ENCODE measurements around the gene RYR3.
A peak's percentile ranks its signal among the peaks of the same experiment; 100 is the strongest.

Gene RYR3

GRCh38 chr15:33476076-33476475 is 165.3 kb downstream of the RYR3 start:
- peaks cover 18% of the 10 kb centered on the region for H3K27me3 Mint-ChIP-seq
- no peak for DNase-seq
- H3K4me3 Mint-ChIP-seq, result no peak overlapping the region
- ATAC-seq, result no peak
- no peak overlapping the region for H3K27ac Mint-ChIP-seq
- H3K9me3 Mint-ChIP-seq, result no peaks in the 10 kb centered on the region
- no peaks in the 10 kb centered on the region for H3K4me1 Mint-ChIP-seq

- no peak overlapping the region for H3K27ac Mint-ChIP-seq
- ATAC-seq (no peak), DNase-seq (no peak)
- H3K4me3 Mint-ChIP-seq, result no peak overlapping the region
- peaks cover 0 to under 1% of the 10 kb centered on the region in 2 donors for H3K9me3 Mint-ChIP-seq
- H3K27me3 Mint-ChIP-seq, result peaks cover 18% of the 10 kb centered on the region
- H3K4me1 Mint-ChIP-seq, result no peaks in the 10 kb centered on the region
Observed at GRCh38 chr15:33476908-33477307, 166.1 kb downstream of the RYR3 start.

DNA sequence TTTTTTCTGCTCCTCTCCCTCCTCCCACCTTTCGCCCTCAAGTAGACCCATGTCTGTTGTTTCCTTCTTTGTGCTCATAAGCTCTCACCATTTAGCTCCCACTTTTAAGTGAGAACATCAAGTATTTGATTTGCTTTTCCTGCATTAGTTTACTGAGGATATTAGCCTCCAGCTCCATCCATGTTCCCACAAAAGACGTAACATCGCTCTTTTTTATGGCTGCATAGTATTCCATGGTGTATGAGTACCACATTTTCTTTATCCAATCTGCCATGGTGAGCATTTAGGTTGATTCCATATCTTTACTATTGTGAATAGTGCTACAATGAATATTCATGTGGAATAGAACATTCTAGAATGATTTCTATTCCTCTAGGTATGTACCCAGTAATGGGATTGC is 178.6 kb downstream of the RYR3 start:
- H3K4me3 Mint-ChIP-seq, result no peak overlapping the region
- ATAC-seq, result no peak
- H3K4me1 Mint-ChIP-seq, result no peaks in the 10 kb centered on the region
- H3K9me3 Mint-ChIP-seq, result no peaks in the 10 kb centered on the region
- DNase-seq, result no peak
- no peak overlapping the region for H3K27ac Mint-ChIP-seq
- peaks cover 14% of the 10 kb centered on the region for H3K27me3 Mint-ChIP-seq

DNA sequence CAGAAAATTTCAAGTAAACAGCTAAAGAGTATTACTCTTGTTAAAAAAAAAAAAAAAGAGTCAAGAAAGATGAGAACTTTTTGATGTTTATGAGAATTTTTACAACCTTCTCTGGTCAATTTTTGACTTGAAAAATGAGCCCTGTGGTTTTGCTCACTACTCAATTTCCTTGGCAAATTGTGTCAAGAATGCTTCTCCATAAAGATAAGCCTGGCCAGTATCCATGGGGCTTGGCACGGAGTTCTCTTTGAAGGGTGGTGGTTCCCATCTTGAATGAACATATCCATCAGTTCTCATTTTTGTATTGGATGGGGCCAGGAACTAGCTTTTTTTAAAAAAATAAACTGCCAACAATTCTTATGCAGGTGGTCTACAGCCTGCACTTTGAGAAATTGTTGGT is 179.9 kb downstream of the RYR3 start:
- Mint-ChIP-seq H3K4me3 (no peak overlapping the region), H3K27ac (no peak overlapping the region), H3K27me3 (peaks cover 15% of the 10 kb centered on the region), H3K4me1 (no peaks in the 10 kb centered on the region), H3K9me3 (no peaks in the 10 kb centered on the region)
- DNase-seq (no peak), ATAC-seq (no peak)

GRCh38 chr15:33492434-33493052 is 181.8 kb downstream of the RYR3 start:
- no peak for ATAC-seq
- no peak for DNase-seq
- H3K4me3 Mint-ChIP-seq, result no peak overlapping the region
- H3K4me1 Mint-ChIP-seq, result no peaks in the 10 kb centered on the region
- peaks cover 24% of the 10 kb centered on the region for H3K27me3 Mint-ChIP-seq
- H3K9me3 Mint-ChIP-seq, result peaks cover 0 to 4% of the 10 kb centered on the region in 2 donors
- no peak overlapping the region for H3K27ac Mint-ChIP-seq

DNA sequence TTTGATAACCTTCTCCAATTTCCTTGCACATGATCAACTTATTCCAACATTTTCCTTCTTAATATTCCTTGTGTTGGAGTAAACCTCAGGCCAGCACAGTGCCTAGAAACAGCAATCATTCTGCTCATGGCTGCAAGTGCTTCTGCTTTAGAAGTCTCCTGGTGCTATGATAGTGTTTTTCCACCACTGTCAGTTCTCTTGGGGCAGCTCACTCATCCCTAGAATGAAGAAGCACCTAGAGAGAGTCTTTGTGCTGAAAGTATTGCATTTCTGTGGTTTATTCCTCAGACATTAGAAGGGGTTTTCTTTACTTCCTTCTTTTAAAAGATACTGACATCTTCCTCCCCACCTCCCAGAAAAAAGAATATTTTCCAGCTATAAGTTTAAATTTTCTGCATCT is 183.5 kb downstream of the RYR3 start:
- Mint-ChIP-seq H3K9me3 (peaks cover 0 to 4% of the 10 kb centered on the region in 2 donors), H3K27me3 (peaks cover 33% of the 10 kb centered on the region), H3K27ac (no peak overlapping the region), H3K4me3 (no peak overlapping the region), H3K4me1 (no peaks in the 10 kb centered on the region)
- no peak for DNase-seq
- no peak for ATAC-seq

GRCh38 chr15:33500432-33501195 is 189.8 kb downstream of the RYR3 start:
- H3K4me1 Mint-ChIP-seq, result no peaks in the 10 kb centered on the region
- peaks cover 0 to 4% of the 10 kb centered on the region in 2 donors for H3K9me3 Mint-ChIP-seq
- peaks cover 44% of the 10 kb centered on the region for H3K27me3 Mint-ChIP-seq
- DNase-seq (no peak), ATAC-seq (no peak)
- H3K4me3 Mint-ChIP-seq, result no peak overlapping the region
- no peak overlapping the region for H3K27ac Mint-ChIP-seq

DNA sequence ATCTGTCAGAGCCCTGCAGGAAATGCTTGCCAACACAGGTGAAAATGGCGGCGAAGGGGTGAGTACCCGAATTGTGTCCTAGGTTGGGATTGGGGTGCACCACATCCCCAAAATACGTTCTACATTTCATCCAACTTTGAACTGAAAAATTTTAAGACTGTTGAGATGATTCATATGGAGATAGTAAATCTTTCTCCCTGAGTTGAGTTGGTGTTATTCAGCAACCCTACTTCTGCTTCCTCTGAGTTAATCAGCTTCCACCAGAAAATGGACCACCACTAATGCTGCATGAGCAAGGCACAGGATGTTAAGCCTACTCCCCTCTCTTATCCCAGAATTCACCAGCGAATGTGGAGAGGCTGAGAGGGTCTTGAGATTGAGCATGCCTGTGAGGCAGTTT is 192.9 kb downstream of the RYR3 start:
- no peak overlapping the region for H3K27ac Mint-ChIP-seq
- peaks cover 32% of the 10 kb centered on the region for H3K27me3 Mint-ChIP-seq
- H3K4me3 Mint-ChIP-seq, result no peak overlapping the region
- ATAC-seq, result no peak
- no peak for DNase-seq
- no peaks in the 10 kb centered on the region for H3K9me3 Mint-ChIP-seq
- no peaks in the 10 kb centered on the region for H3K4me1 Mint-ChIP-seq

- ATAC-seq (no peak), DNase-seq (no peak)
- H3K4me1 Mint-ChIP-seq, result no peaks in the 10 kb centered on the region
- no peak overlapping the region for H3K27ac Mint-ChIP-seq
- no peaks in the 10 kb centered on the region for H3K9me3 Mint-ChIP-seq
- H3K27me3 Mint-ChIP-seq, result peaks cover 21% of the 10 kb centered on the region
- no peak overlapping the region for H3K4me3 Mint-ChIP-seq
Observed at GRCh38 chr15:33506781-33507296, 196.1 kb downstream of the RYR3 start.

GRCh38 chr15:33508703-33509102 is 197.9 kb downstream of the RYR3 start:
- no peak for DNase-seq
- no peaks in the 10 kb centered on the region for H3K4me1 Mint-ChIP-seq
- no peak for ATAC-seq
- no peak overlapping the region for H3K27ac Mint-ChIP-seq
- peaks cover 27% of the 10 kb centered on the region for H3K27me3 Mint-ChIP-seq
- no peak overlapping the region for H3K4me3 Mint-ChIP-seq
- H3K9me3 Mint-ChIP-seq, result no peaks in the 10 kb centered on the region

- peaks cover 46% of the 10 kb centered on the region for H3K27me3 Mint-ChIP-seq
- no peak overlapping the region for H3K4me3 Mint-ChIP-seq
- DNase-seq (no peak), ATAC-seq (no peak)
- H3K27ac Mint-ChIP-seq, result no peak overlapping the region
- no peaks in the 10 kb centered on the region for H3K4me1 Mint-ChIP-seq
- no peaks in the 10 kb centered on the region for H3K9me3 Mint-ChIP-seq
Observed at GRCh38 chr15:33515121-33515520, 204.4 kb downstream of the RYR3 start.

GRCh38 chr15:33516563-33516962 is 205.8 kb downstream of the RYR3 start:
- H3K27me3 Mint-ChIP-seq, result peaks cover 51% of the 10 kb centered on the region
- no peaks in the 10 kb centered on the region for H3K4me1 Mint-ChIP-seq
- DNase-seq (no peak), ATAC-seq (no peak)
- H3K27ac Mint-ChIP-seq, result peak overlapping the region in 1 of 2 donors; percentile 87
- H3K4me3 Mint-ChIP-seq, result no peak overlapping the region
- H3K9me3 Mint-ChIP-seq, result no peaks in the 10 kb centered on the region

DNA sequence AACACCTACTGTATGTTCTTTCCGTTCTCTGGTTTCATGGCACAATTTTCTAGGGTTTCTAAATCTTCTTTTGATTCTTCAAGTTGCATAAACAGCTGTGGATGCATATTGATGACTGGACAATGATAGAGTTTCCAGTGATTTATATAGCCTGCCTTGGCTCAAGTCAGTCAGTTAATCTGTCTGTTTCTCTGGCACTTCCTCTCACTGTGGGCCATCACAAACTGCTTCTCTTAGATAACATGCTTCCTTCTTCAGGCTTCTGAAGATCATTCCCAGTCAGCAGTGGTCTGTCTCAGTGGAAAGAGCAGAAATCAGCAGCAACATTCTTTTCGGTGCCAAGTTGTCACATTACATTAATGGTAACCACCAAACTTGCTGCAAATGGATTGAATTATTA is 207.2 kb downstream of the RYR3 start:
- DNase-seq (no peak), ATAC-seq (no peak)
- Mint-ChIP-seq H3K27me3 (peaks cover 40% of the 10 kb centered on the region), H3K4me1 (no peaks in the 10 kb centered on the region), H3K9me3 (no peaks in the 10 kb centered on the region), H3K27ac (no peak overlapping the region), H3K4me3 (no peak overlapping the region)

- Mint-ChIP-seq H3K4me3 (no peak overlapping the region), H3K27ac (no peak overlapping the region), H3K4me1 (no peaks in the 10 kb centered on the region), H3K27me3 (peaks cover 37% of the 10 kb centered on the region), H3K9me3 (no peaks in the 10 kb centered on the region)
- ATAC-seq (no peak), DNase-seq (no peak)
Observed at GRCh38 chr15:33518421-33518820, 207.7 kb downstream of the RYR3 start.

DNA sequence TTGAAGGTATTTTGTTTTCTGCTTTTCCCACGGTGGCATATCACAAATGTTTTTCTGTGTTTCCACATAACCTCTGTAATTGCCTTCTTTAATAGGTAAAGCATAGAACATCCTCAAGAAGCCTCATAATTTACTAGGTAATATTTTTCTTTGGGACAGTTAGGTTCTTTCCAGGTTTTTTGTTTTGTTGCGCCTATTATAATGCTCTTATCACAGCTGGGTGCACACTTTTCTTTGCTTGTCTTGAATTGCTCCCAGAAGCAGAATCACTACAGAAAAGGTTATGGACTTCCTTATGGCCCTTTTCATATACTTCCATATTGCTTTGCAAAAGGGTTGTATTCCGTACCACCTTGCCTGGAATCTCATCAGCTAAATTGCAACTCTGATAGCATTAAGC is 213.5 kb downstream of the RYR3 start:
- Mint-ChIP-seq H3K27me3 (peaks cover 13% of the 10 kb centered on the region), H3K4me3 (no peak overlapping the region)
- DNase-seq, result no peak

DNA sequence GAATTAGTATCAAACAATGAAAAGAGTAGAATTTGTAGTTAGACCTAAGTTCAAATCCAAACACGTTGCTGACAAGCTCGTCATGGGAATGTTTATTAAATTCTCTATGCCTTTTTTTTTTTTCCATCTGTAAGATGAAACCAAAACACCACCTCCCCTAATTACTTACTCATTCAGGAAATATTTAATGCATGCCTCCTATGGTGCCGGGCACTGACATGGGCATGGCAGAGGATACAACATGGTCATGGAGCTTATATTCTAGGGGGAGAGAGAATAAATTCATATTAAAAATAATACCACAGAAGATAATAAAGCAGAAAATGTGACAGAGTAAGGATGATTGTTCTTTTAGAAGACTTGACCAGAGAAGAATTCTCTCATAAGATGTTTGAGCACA is 215.8 kb downstream of the RYR3 start:
- no peaks in the 10 kb centered on the region for H3K9me3 Mint-ChIP-seq
- DNase-seq (no peak), ATAC-seq (no peak)
- no peak overlapping the region for H3K27ac Mint-ChIP-seq
- peaks cover 13% of the 10 kb centered on the region for H3K27me3 Mint-ChIP-seq
- no peaks in the 10 kb centered on the region for H3K4me1 Mint-ChIP-seq
- H3K4me3 Mint-ChIP-seq, result no peak overlapping the region

More for the DNA sequence above, 213.5 kb downstream of the RYR3 start:
- H3K9me3 Mint-ChIP-seq, result no peaks in the 10 kb centered on the region
- H3K4me1 Mint-ChIP-seq, result no peaks in the 10 kb centered on the region
- ATAC-seq, result no peak
- H3K27ac Mint-ChIP-seq, result no peak overlapping the region

All from stimulated activated naive CD8-positive, alpha-beta T cell treated with anti-CD3 and anti-CD28 coated beads, Interleukin-15, amount 100 ng/mL, for 72 hours (primary cell).